DND-41 (cell line): ENCODE measurements around the gene COL6A5.

Experiments used
- CTCF ChIP-seq: IDR thresholded peaks from 2 replicates; pipeline ENCODE4 v1.5.1; 2012; ENCODE audit warnings: borderline replicate concordance, low read length, moderate library complexity, mild to moderate bottlenecking; ENCODE audit not compliant: poor library complexity, severe bottlenecking; ENCODE audit errors: extremely low read depth
- EZH2 ChIP-seq: IDR thresholded peaks from 3 replicates; pipeline ENCODE4 v1.6.1; 2012; ENCODE audit warnings: borderline replicate concordance, low read depth, mild to moderate bottlenecking, moderate library complexity, low read length, inconsistent platforms; ENCODE audit not compliant: severe bottlenecking

DNA sequence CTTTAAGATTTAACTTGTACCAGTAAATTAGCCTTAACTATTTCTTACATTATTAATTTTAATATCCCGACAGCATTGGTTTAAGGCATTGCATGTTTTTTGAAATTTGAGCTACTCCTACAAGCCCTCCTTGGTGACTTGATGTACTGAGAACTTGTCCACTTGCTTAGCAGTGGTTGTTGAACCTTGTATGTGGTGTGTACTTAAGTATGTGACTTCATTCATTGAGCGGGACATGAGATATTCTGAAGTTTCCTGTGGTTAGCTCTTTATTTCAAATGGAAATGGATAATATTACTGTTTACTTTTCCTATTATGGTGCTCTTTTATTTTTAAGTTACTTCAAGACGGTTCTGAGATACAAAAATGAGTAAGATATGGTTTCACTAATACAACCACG is 3.6 kb upstream of the COL6A5 start:
- TF ChIP-seq EZH2 (no peak), CTCF (no peak)
